Stimulated activated memory B cell treated with anti-CD40 and anti-IgM and Interleukin-4, amounts not matched to agents 10 μg/mL and 1 μg/mL and 100 μg/mL, for 72 hours (primary cell): ENCODE measurements around the gene CD28.

Experiments
- ATAC-seq: fragments of 150-1000 bp; cut with Tn5 transposase; 2 replicates; pipeline ENCODE4 v1.10.0; 2021
- H3K27ac Mint-ChIP-seq: one replicate; pipeline ENCODE4 v1.8.0; 2022; ENCODE audit warnings: mild to moderate bottlenecking, mixed read lengths
- H3K27me3 Mint-ChIP-seq: one replicate; pipeline ENCODE4 v1.8.0; 2022; ENCODE audit warnings: mixed read lengths
- H3K36me3 Mint-ChIP-seq: one replicate; pipeline ENCODE4 v1.8.0; 2022; ENCODE audit warnings: mixed read lengths
- H3K4me1 Mint-ChIP-seq: one replicate; pipeline ENCODE4 v1.8.0; 2022; ENCODE audit warnings: mixed read lengths
- H3K4me3 Mint-ChIP-seq: one replicate; pipeline ENCODE4 v1.8.0; 2022; ENCODE audit warnings: mild to moderate bottlenecking, moderate library complexity, mixed read lengths
- H3K9me3 Mint-ChIP-seq: one replicate; pipeline ENCODE4 v1.8.0; 2022; ENCODE audit warnings: mixed read lengths

Gene CD28

DNA sequence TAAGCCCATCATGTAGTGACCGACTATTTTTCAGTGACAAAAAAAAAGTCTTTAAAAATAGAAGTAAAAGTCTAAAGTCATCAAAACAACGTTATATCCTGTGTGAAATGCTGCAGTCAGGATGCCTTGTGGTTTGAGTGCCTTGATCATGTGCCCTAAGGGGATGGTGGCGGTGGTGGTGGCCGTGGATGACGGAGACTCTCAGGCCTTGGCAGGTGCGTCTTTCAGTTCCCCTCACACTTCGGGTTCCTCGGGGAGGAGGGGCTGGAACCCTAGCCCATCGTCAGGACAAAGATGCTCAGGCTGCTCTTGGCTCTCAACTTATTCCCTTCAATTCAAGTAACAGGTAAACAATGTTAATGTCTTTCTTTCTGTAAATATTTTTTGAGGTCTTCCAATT lies at the start of gene CD28:
TSS of gene CD28 (plus strand) at position 237 of the 400 bp plus-strand sequence. CDS start at position 295, 58 bp downstream.
- Mint-ChIP-seq H3K9me3 (peaks cover 7% of the 10 kb centered on the region), H3K4me3 (no peak within 1 kb of the TSS), H3K27ac (peak within 1 kb of the TSS; percentile 65), H3K36me3 (no peaks in the 10 kb centered on the region), H3K27me3 (peaks cover 45% of the 10 kb centered on the region), H3K4me1 (peaks cover 13% of the 10 kb centered on the region)
- ATAC-seq = peak; percentile 89

GRCh38 chr2:203659331-203660049 lies 46.9 kb upstream of the CD28 start:
- Mint-ChIP-seq H3K4me3 (no peak overlapping the region), H3K27me3 (peaks cover 37% of the 10 kb centered on the region), H3K36me3 (no peaks in the 10 kb centered on the region), H3K27ac (no peak overlapping the region), H3K4me1 (peaks cover 24% of the 10 kb centered on the region), H3K9me3 (peaks cover 7% of the 10 kb centered on the region)
- peak; percentile 64 for ATAC-seq

DNA sequence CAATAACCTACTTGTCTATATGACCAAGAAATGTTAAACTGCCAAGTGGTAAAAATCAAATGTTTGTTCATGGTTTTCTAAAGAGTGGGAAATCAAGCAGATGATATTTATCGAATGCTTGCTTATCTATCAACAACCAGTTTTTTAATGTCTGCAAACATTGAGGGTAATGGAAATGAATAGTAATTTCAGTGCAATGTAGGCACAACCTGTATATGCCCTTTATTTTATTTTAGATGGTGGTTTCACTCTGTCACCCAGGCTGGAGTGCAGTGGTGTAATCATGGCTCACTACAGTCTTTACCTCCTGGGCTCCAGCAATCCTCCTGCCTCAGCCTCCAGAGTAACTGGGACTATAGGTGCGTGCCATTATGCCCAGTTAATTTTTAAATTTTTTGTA lies 46.0 kb upstream of the CD28 start:
- H3K36me3 Mint-ChIP-seq = no peaks in the 10 kb centered on the region
- peaks cover 7% of the 10 kb centered on the region for H3K9me3 Mint-ChIP-seq
- H3K27ac Mint-ChIP-seq = no peak overlapping the region
- H3K4me3 Mint-ChIP-seq = no peak overlapping the region
- H3K27me3 Mint-ChIP-seq = peaks cover 27% of the 10 kb centered on the region
- no peak for ATAC-seq
- H3K4me1 Mint-ChIP-seq = peaks cover 14% of the 10 kb centered on the region

- ATAC-seq = no peak
- Mint-ChIP-seq H3K36me3 (no peaks in the 10 kb centered on the region), H3K27me3 (peaks cover 21% of the 10 kb centered on the region), H3K4me1 (peaks cover 14% of the 10 kb centered on the region), H3K4me3 (no peak overlapping the region), H3K9me3 (peaks cover 7% of the 10 kb centered on the region), H3K27ac (no peak overlapping the region)
Observed at GRCh38 chr2:203661279-203661908, 45.0 kb upstream of the CD28 start.

- peaks cover 15% of the 10 kb centered on the region for H3K27me3 Mint-ChIP-seq
- ATAC-seq = no peak
- peaks cover 7% of the 10 kb centered on the region for H3K9me3 Mint-ChIP-seq
- no peak overlapping the region for H3K4me3 Mint-ChIP-seq
- H3K27ac Mint-ChIP-seq = no peak overlapping the region
- H3K4me1 Mint-ChIP-seq = peaks cover 9% of the 10 kb centered on the region
- no peaks in the 10 kb centered on the region for H3K36me3 Mint-ChIP-seq
Observed at GRCh38 chr2:203662487-203662886, 44.0 kb upstream of the CD28 start.

GRCh38 chr2:203662951-203663350 lies 43.5 kb upstream of the CD28 start:
- H3K4me1 Mint-ChIP-seq = peaks cover 9% of the 10 kb centered on the region
- peaks cover 10% of the 10 kb centered on the region for H3K27me3 Mint-ChIP-seq
- no peak overlapping the region for H3K4me3 Mint-ChIP-seq
- H3K27ac Mint-ChIP-seq = no peak overlapping the region
- no peak for ATAC-seq
- H3K9me3 Mint-ChIP-seq = peaks cover 7% of the 10 kb centered on the region
- H3K36me3 Mint-ChIP-seq = no peaks in the 10 kb centered on the region

DNA sequence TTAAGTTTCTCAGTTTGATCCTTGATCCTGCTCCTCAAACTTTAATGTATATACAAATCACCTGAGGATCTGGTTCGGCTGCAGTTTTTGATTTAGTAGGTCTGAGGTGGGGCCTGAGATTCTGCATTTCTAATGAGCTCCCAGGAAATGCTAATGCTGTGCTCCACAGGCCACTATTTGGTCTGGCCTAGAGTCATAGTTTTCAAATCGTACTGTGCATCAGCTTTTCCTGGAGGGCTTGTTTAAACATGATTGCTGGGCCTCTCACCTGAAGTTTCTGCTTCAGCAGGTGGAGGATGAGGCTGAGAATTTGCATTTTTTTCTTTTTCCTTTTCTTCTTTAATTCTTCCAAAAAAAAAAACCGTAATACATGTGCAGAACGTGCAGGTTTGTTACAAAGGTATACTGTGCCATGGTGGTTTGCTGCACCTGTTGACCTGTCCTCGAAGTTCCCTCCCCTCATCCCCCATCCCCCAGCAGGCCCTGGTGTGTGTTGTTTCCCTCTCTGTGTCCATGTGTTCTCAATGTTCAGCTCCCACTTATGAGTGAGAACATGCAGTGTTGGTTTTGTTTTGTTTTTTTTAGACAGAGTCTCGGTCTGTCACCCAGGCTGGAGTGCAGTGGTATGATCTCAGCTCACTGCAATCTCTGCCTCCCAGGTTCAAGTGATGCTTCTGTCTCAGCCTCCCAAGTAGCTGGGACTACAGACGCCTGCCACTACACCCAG lies 42.2 kb upstream of the CD28 start:
- Mint-ChIP-seq H3K4me1 (peaks cover 9% of the 10 kb centered on the region), H3K4me3 (no peak overlapping the region), H3K27me3 (no peaks in the 10 kb centered on the region), H3K36me3 (no peaks in the 10 kb centered on the region), H3K27ac (no peak overlapping the region), H3K9me3 (peaks cover 5% of the 10 kb centered on the region)
- no peak for ATAC-seq

DNA sequence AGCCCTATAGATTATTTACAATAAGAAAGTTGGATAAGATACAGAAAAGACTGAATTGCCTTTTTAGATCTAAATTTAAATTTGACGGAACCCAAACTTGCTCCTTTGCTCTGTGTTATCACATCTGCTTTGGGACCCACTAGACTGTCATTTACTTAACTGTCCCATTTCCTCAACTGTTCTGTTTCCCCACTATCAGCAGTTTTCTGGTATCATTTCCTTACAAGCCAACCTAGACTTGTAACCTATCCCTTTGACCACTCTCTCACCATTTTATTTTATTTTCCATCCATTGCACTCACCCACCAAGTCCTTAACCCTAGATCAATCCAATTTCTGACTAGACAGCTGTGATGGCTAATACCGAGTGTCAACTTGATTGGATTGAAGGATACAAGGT lies 38.6 kb upstream of the CD28 start:
- H3K4me3 Mint-ChIP-seq = no peak overlapping the region
- no peak overlapping the region for H3K27ac Mint-ChIP-seq
- no peaks in the 10 kb centered on the region for H3K9me3 Mint-ChIP-seq
- H3K27me3 Mint-ChIP-seq = peaks cover under 1% of the 10 kb centered on the region
- H3K4me1 Mint-ChIP-seq = no peaks in the 10 kb centered on the region
- H3K36me3 Mint-ChIP-seq = no peaks in the 10 kb centered on the region
- ATAC-seq = no peak

DNA sequence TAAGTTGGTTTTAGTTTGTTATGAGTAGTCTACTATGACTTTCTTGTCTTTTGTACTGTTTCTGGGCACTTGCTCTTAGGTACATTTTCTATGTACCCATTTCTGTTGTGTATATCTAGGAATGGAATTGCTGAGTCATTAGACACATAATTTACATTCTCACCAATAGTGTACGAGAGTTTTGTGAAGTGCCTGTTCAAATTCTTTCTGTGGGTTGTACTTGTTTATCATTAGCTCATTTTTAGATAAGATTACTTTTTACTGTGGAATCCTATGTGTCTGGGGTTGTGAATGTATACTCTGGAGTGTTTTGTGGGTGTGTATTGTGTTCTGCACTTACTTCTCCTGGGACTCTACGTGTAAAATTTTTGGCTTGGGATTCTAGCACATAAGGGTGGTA lies 36.6 kb upstream of the CD28 start:
- ATAC-seq = no peak
- Mint-ChIP-seq H3K4me3 (no peak overlapping the region), H3K4me1 (no peaks in the 10 kb centered on the region), H3K27me3 (peaks cover 16% of the 10 kb centered on the region), H3K27ac (no peak overlapping the region), H3K36me3 (no peaks in the 10 kb centered on the region), H3K9me3 (peaks cover 3% of the 10 kb centered on the region)

DNA sequence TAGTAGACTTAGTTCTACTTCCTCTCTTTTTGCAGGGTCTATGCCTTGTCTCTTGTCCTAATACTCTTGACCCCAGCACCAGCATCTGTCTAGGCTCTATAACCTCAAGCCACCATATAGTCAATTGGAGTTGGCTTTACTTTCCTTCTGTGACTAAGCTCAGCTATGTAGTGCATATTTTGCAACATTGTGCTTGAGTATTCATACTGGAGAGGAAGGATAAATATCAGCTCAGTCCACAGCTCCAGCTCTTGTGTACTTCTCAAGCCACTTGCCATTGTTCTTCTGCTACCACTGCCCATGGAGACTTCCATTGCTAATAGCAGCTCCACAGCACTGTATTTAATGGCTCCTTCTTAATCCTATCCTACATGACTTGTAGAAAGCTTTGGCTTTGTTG lies 35.5 kb upstream of the CD28 start:
- ATAC-seq = no peak
- Mint-ChIP-seq H3K36me3 (no peaks in the 10 kb centered on the region), H3K27ac (no peak overlapping the region), H3K4me3 (no peak overlapping the region), H3K9me3 (peaks cover 3% of the 10 kb centered on the region), H3K27me3 (peaks cover 28% of the 10 kb centered on the region), H3K4me1 (no peaks in the 10 kb centered on the region)

- no peaks in the 10 kb centered on the region for H3K36me3 Mint-ChIP-seq
Observed at GRCh38 chr2:203671876-203672275, 34.6 kb upstream of the CD28 start.

DNA sequence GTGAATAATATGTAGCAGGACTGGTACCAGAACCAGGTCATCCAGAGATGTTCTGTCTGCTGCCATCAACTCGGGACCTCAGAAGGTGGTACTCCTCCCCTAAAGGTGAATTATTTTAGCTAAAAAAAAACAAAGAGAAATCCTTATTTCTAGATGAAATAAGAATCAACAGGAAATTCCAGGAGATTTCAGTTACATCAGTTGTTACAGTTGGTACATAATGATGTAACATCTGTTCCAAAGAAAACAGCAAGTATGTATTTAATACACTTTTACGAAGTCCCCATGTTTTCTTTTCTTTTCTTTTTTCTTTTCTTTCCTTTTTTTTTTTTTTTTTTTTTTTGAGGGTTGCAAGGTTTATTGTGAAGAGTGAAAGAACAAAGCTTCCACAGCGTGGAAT lies 33.6 kb upstream of the CD28 start:
- Mint-ChIP-seq H3K27me3 (peaks cover 37% of the 10 kb centered on the region), H3K9me3 (peaks cover 3% of the 10 kb centered on the region), H3K4me3 (no peak overlapping the region), H3K27ac (no peak overlapping the region), H3K36me3 (no peaks in the 10 kb centered on the region), H3K4me1 (no peaks in the 10 kb centered on the region)
- ATAC-seq = no peak

More at GRCh38 chr2:203671876-203672275, 34.6 kb upstream of the CD28 start:
- peaks cover 3% of the 10 kb centered on the region for H3K9me3 Mint-ChIP-seq
- no peaks in the 10 kb centered on the region for H3K4me1 Mint-ChIP-seq
- no peak for ATAC-seq
- H3K27ac Mint-ChIP-seq = no peak overlapping the region
- peaks cover 37% of the 10 kb centered on the region for H3K27me3 Mint-ChIP-seq
- no peak overlapping the region for H3K4me3 Mint-ChIP-seq

- peak; percentile 86 for ATAC-seq
- Mint-ChIP-seq H3K27ac (peak overlapping the region; percentile 49), H3K4me1 (no peaks in the 10 kb centered on the region), H3K36me3 (no peaks in the 10 kb centered on the region), H3K9me3 (peaks cover 5% of the 10 kb centered on the region), H3K27me3 (peaks cover 45% of the 10 kb centered on the region), H3K4me3 (no peak overlapping the region)
Observed at GRCh38 chr2:203673933-203674332, 32.5 kb upstream of the CD28 start.

DNA sequence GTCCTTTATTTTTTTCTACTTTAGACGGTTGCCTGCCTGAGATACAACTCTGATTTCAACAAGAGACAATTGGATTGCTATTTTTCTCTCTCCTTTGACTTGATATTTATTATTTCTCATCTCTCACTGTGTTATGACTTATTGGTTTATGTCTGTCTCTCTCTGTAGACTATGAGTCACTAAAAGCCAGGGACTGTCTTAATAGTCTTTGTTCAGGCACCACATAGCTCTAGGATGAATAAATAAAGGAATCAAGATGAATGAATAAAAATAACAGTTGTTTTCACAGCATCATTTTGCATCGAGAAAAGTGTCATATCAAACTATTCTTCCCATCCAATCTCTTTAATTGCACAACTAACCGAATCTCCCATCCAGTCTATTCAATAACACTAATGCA lies 31.4 kb upstream of the CD28 start:
- H3K36me3 Mint-ChIP-seq = no peaks in the 10 kb centered on the region
- no peak for ATAC-seq
- no peaks in the 10 kb centered on the region for H3K4me1 Mint-ChIP-seq
- H3K27me3 Mint-ChIP-seq = peaks cover 46% of the 10 kb centered on the region
- no peak overlapping the region for H3K4me3 Mint-ChIP-seq
- H3K9me3 Mint-ChIP-seq = peaks cover 6% of the 10 kb centered on the region
- no peak overlapping the region for H3K27ac Mint-ChIP-seq

DNA sequence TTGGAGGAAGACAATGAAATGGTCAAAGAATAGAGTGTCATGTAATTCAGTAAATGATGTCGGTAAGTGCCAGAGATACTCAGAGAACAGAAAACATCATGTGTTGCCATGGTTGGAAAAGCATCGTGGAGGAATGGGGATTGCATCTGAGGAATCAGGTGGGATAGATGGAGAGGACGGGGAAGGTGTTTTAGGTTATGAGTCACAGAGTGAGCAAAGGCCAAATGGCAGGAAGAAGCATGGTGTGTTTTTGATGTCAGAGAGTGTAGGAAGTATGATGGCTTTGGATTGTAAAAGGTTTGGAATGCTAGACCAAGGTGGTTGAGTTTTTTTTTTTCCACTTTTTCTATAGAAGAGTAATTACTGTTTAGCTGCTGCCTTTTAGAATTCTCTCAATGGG lies 27.5 kb upstream of the CD28 start:
- Mint-ChIP-seq H3K4me3 (no peak overlapping the region), H3K4me1 (no peaks in the 10 kb centered on the region), H3K27ac (no peak overlapping the region), H3K9me3 (peaks cover 8% of the 10 kb centered on the region), H3K36me3 (no peaks in the 10 kb centered on the region), H3K27me3 (peaks cover 71% of the 10 kb centered on the region)
- no peak for ATAC-seq

DNA sequence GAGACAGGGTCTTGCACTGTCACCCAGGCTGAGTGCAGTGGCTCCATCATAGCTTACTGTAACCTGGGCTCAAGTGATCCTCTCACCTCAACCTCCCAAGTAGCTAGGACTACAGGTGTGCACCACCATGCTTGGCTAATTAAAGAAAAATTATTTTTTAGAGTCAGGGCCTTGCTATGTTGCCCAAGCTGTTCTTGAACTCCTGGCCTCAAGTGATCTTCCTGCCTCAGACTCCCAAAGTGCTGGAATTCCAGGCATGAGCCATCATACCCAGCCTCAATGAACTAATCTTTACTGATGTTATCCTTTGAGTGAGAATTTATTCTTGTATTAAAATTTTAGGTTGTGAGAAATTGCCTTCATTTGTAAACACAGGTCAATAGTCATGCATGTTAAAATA lies 27.0 kb upstream of the CD28 start:
- H3K4me1 Mint-ChIP-seq = no peaks in the 10 kb centered on the region
- ATAC-seq = no peak
- H3K27me3 Mint-ChIP-seq = peaks cover 74% of the 10 kb centered on the region
- no peaks in the 10 kb centered on the region for H3K36me3 Mint-ChIP-seq
- no peak overlapping the region for H3K4me3 Mint-ChIP-seq
- no peak overlapping the region for H3K27ac Mint-ChIP-seq
- peaks cover 8% of the 10 kb centered on the region for H3K9me3 Mint-ChIP-seq
